Limb (tissue), 2 donors: ENCODE measurements around the gene HARS1.
"Not testable (repeated sequence)": the region's sequence is repeated elsewhere in the genome, so short reads cannot be mapped to it uniquely, and the experiment has no call there.

Source experiments
- DNase-seq, 2 donors: peaks; one replicate each; pipeline ENCODE4 v3.0.0-alpha.2; 2016; ENCODE audit errors: extremely low spot score in 2 of 2

The HARS1 gene

GRCh38 chr5:140633021-140633471 lies 58.1 kb downstream of the HARS1 start, which contains the start of gene CD14:
CD14 (minus strand) TSS chr5:140633175; CDS start chr5:140633071, 104 bp downstream.
- no peak for DNase-seq

- DNase-seq = peak in 1 of 2 donors; percentile 47
Observed at GRCh38 chr5:140632366-140633020, 58.7 kb downstream of the HARS1 start.

DNA sequence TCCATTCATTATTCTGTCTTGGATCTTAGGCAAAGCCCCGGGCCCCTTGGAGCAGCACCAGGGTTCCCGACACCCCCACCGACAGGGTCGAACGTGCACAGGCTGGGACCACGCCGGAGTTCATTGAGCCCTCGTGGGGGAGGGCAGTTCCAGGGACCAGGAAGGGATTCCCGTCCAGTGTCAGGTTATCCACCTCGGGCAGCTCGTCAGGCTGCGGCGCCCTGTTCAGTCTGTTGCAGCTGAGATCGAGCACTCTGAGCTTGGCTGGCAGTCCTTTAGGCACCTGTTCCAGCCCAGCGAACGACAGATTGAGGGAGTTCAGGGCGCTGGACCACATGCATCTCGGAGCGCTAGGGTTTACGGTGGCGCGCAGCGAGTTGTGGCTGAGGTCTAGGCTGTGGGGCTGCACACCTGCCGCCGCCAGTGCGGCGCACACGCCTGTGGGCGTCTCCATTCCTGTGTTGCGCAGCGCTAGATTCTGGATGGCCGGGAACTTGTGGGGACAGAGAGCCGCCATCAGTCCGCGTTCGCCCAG lies 59.3 kb downstream of the HARS1 start:
- DNase-seq = peak in 1 of 2 donors; percentile 38

- DNase-seq = no peak
Observed at GRCh38 chr5:140631036-140631417, 60.1 kb downstream of the HARS1 start.

GRCh38 chr5:140630292-140631035 lies 60.7 kb downstream of the HARS1 start:
- DNase-seq = no peak

DNA sequence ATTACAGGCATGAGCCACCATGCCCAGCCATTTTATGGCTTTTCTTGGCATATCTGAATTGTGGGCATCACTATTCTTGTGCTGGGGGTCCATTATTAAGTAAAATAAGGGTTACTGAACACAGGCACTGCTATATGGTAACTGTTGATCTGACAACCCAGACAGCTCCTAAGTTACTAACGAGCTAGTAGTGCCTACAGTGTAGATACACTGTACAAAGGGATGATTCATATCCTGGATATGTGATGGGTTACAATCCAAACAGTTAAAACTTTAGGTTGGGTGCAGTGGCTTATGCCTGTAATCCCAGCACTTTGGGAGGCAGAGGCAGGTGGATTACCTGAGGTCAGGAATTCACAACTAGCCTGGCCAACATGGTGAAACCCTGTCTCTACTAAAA lies 62.5 kb downstream of the HARS1 start:
- DNase-seq = no peak

DNA sequence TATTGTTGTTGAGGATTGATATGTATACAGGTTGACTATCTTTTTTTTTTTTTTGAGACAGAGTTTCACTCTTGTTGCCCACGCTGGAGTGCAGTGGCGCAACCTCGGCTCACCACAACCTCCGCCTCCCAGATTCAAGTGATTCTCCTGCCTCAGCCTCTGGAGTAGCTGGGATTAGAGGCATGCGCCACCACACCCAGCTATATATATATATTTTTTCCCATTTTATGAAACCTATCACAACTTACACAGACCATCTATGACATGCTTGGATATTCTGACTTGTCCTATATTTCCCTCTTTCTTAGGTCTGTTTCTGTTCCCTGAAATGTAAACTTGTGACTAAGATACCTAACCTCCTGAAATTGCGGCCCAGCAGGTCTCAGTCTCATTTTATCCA lies 63.2 kb downstream of the HARS1 start:
- no peak for DNase-seq

- not testable (repeated sequence) for DNase-seq
Observed at GRCh38 chr5:140624886-140625285, 66.3 kb downstream of the HARS1 start.
